Measurements from ENCODE around the gene OCIAD2. TPM values are rescaled to one million over a fixed set of nuclear protein-coding genes. Genes with fewer than 3 reads are reported as not detected.
"Not testable (repeated sequence)": the region's sequence is repeated elsewhere in the genome, so short reads cannot be mapped to it uniquely, and the experiment has no call there.

OCIAD2 gene
- total RNA-seq, 1 experiment from 2014 or later = 166 TPM

DNA sequence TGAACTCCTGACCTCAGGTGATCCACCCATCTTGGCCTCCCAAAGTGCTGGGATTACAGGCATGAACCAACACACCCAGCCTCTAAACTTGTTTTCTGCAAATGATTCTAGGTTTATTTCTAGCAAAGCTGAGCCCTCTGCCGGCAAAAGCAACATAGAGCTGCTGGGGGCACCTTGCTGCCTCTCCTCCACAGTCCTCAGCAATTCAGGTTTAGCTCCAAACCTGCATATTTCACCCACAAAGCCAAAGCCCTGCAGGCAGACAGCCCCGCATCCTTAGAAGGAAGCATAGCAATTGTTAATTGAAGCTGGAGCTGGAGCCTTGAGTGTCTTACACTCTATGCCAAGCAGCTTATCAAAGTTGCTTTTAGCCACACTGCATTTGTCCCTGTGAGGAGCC, 24.9 kb upstream of the OCIAD2 start:
- Histone ChIP-seq H3K27me3 (replicated peaks; ENCODE audit: insufficient read depth, low read depth, low read length, poor library complexity) (no peaks in the 10 kb centered on the region), H3K9me3 (ENCODE audit: low read depth, low read length, poor library complexity, severe bottlenecking) (peaks cover 4% of the 10 kb centered on the region), H3K4me3 (ENCODE audit: low read depth, low read length, poor library complexity, severe bottlenecking) (no peak overlapping the region), H3K4me1 (ENCODE audit: insufficient read depth, low read length, poor library complexity, severe bottlenecking) (no peaks in the 10 kb centered on the region), H3K36me3 (ENCODE audit: insufficient read depth, low read length, poor library complexity, severe bottlenecking) (no peaks in the 10 kb centered on the region), H3K27ac (ENCODE audit: low read depth, low read length, poor library complexity, severe bottlenecking) (no peak overlapping the region)
- BruUV-seq (replicated peaks) = no TSS peak
- TF ChIP-seq, protein P1, sequence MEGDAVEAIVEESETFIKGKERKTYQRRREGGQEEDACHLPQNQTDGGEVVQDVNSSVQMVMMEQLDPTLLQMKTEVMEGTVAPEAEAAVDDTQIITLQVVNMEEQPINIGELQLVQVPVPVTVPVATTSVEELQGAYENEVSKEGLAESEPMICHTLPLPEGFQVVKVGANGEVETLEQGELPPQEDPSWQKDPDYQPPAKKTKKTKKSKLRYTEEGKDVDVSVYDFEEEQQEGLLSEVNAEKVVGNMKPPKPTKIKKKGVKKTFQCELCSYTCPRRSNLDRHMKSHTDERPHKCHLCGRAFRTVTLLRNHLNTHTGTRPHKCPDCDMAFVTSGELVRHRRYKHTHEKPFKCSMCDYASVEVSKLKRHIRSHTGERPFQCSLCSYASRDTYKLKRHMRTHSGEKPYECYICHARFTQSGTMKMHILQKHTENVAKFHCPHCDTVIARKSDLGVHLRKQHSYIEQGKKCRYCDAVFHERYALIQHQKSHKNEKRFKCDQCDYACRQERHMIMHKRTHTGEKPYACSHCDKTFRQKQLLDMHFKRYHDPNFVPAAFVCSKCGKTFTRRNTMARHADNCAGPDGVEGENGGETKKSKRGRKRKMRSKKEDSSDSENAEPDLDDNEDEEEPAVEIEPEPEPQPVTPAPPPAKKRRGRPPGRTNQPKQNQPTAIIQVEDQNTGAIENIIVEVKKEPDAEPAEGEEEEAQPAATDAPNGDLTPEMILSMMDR (conservative IDR thresholded peaks at IDR 0.05; ENCODE audit: low read depth, low read length) = no peak
- no peak for TF ChIP-seq EZH2 (IDR thresholded peaks at IDR 0.05; ENCODE audit: borderline replicate concordance, low read depth, low read length, poor library complexity, severe bottlenecking)
- intact Hi-C loops (cut with micrococcal nuclease; ENCODE audit: unreplicated experiment) = no loop called here
- DNase-seq (ENCODE audit: low spot score) = no peak
- CTCF ChIA-PET = no interaction called here
- POLR2A ChIA-PET (ENCODE audit: low non-redundant PET) = no interaction called here

DNA sequence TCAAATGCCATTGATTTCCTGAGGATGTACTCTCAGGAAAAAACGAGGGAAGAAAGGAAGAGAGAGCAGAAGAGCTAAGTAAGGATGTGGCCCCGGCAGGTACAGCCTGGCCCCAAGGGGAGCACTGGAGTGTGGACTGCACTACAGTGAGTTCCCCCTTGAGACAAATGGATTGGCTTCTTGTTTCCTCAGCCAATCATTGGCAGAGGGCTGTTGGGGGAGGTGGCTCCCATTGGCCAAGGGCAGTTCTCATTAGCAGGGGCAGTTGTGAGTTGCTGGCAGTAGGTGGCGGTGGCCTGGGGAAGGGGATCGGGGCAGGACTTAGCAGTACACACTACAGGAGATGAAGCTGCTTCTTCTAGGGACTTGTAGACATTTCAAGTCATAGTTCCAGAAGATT, 24.1 kb upstream of the OCIAD2 start:
- no TSS peak for BruUV-seq (replicated peaks)
- no peaks in the 10 kb centered on the region for H3K4me1 ChIP-seq (ENCODE audit: insufficient read depth, low read length, poor library complexity, severe bottlenecking)
- DNase-seq (ENCODE audit: low spot score) = no peak
- no peak overlapping the region for H3K4me3 ChIP-seq (ENCODE audit: low read depth, low read length, poor library complexity, severe bottlenecking)
- no peaks in the 10 kb centered on the region for H3K36me3 ChIP-seq (ENCODE audit: insufficient read depth, low read length, poor library complexity, severe bottlenecking)
- peaks cover 4% of the 10 kb centered on the region for H3K9me3 ChIP-seq (ENCODE audit: low read depth, low read length, poor library complexity, severe bottlenecking)
- no peaks in the 10 kb centered on the region for H3K27me3 ChIP-seq (replicated peaks; ENCODE audit: insufficient read depth, low read depth, low read length, poor library complexity)
- CTCF ChIA-PET = no interaction called here
- intact Hi-C loops (cut with micrococcal nuclease; ENCODE audit: unreplicated experiment) = no loop called here
- no peak overlapping the region for H3K27ac ChIP-seq (ENCODE audit: low read depth, low read length, poor library complexity, severe bottlenecking)
- TF ChIP-seq EZH2 (IDR thresholded peaks at IDR 0.05; ENCODE audit: borderline replicate concordance, low read depth, low read length, poor library complexity, severe bottlenecking) = no peak
- TF ChIP-seq, protein P1 (conservative IDR thresholded peaks at IDR 0.05; ENCODE audit: low read depth, low read length) = no peak
- POLR2A ChIA-PET (ENCODE audit: low non-redundant PET) = no interaction called here

DNA sequence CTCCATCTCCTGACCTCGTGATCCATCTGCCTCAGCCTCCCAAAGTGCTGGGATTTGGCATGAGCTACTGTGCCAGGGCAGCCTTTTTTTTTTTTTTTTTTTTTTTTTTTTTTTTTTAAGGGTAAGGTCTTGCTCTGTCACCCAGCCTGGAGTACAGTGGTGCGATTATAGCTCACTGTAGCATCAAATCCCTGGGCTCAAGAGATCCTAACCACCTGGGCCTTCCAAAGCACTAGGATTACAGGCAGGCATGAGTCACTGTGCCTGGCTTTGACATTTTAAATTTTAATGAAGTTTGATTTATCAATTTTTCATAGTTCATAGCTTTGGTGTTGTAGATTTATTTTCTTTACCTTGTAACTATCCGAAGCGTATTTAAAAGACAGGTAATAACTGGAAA, 17.8 kb upstream of the OCIAD2 start:
- Histone ChIP-seq H3K36me3 (ENCODE audit: insufficient read depth, low read length, poor library complexity, severe bottlenecking) (no peaks in the 10 kb centered on the region), H3K4me3 (ENCODE audit: low read depth, low read length, poor library complexity, severe bottlenecking) (no peak overlapping the region), H3K27ac (ENCODE audit: low read depth, low read length, poor library complexity, severe bottlenecking) (no peak overlapping the region), H3K27me3 (replicated peaks; ENCODE audit: insufficient read depth, low read depth, low read length, poor library complexity) (no peaks in the 10 kb centered on the region), H3K9me3 (ENCODE audit: low read depth, low read length, poor library complexity, severe bottlenecking) (peaks cover 2% of the 10 kb centered on the region), H3K4me1 (ENCODE audit: insufficient read depth, low read length, poor library complexity, severe bottlenecking) (no peaks in the 10 kb centered on the region)
- ChIA-PET POLR2A (ENCODE audit: low non-redundant PET) (interaction anchor here (0.6 kb wide), 1 partner anchor 750 kb away, joined by 3 read pairs; no protein-coding TSS in a partner anchor), CTCF (no interaction called here)
- no peak for DNase-seq (ENCODE audit: low spot score)
- intact Hi-C loops (cut with micrococcal nuclease; ENCODE audit: unreplicated experiment) = no loop called here
- TF ChIP-seq, protein P1 (conservative IDR thresholded peaks at IDR 0.05; ENCODE audit: low read depth, low read length) = no peak
- no peak for TF ChIP-seq EZH2 (IDR thresholded peaks at IDR 0.05; ENCODE audit: borderline replicate concordance, low read depth, low read length, poor library complexity, severe bottlenecking)
- no TSS peak for BruUV-seq (replicated peaks)

DNA sequence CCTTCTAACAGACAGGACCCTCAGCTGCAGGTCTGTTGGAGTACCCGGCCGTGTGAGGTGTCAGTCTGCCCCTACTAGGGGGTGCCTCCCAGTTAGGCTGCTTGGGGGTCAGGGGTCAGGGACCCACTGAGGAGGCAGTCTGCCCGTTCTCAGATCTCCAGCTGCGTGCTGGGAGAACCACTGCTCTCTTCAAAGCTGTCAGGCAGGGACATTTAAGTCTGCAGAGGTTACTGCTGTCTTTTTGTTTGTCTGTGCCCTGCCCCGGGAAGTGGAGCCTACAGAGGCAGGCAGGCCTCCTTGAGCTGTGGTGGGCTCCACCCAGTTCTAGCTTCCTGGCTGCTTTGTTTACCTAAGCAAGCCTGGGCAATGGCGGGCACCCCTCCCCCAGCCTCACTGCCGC, 16.5 kb upstream of the OCIAD2 start:
- DNase-seq (ENCODE audit: low spot score); BruUV-seq (replicated peaks); H3K4me3 ChIP-seq (ENCODE audit: low read depth, low read length, poor library complexity, severe bottlenecking); H3K4me1 ChIP-seq (ENCODE audit: insufficient read depth, low read length, poor library complexity, severe bottlenecking); intact Hi-C loops (cut with micrococcal nuclease; ENCODE audit: unreplicated experiment); POLR2A ChIA-PET (ENCODE audit: low non-redundant PET); H3K36me3 ChIP-seq (ENCODE audit: insufficient read depth, low read length, poor library complexity, severe bottlenecking); H3K9me3 ChIP-seq (ENCODE audit: low read depth, low read length, poor library complexity, severe bottlenecking); CTCF ChIA-PET; H3K27ac ChIP-seq (ENCODE audit: low read depth, low read length, poor library complexity, severe bottlenecking); H3K27me3 ChIP-seq (replicated peaks; ENCODE audit: insufficient read depth, low read depth, low read length, poor library complexity): not testable (repeated sequence)
